ENCODE measurements around the gene LRMDA. TPM values are rescaled to one million over a fixed set of nuclear protein-coding genes. Genes with fewer than 3 reads are reported as not detected.

LRMDA gene
- total RNA-seq, 1 experiment from 2014 or later: not detected

- no peak for DNase-seq (ENCODE audit: low spot score)
These were observed 817.3 kb downstream of the LRMDA start for GRCh38 chr10:76248649-76249200.

- DNase-seq (ENCODE audit: low spot score): no peak
These were observed 820.6 kb downstream of the LRMDA start for GRCh38 chr10:76251841-76252671.

GRCh38 chr10:76252733-76253132 lies 821.3 kb downstream of the LRMDA start:
- DNase-seq (ENCODE audit: low spot score): no peak

DNA sequence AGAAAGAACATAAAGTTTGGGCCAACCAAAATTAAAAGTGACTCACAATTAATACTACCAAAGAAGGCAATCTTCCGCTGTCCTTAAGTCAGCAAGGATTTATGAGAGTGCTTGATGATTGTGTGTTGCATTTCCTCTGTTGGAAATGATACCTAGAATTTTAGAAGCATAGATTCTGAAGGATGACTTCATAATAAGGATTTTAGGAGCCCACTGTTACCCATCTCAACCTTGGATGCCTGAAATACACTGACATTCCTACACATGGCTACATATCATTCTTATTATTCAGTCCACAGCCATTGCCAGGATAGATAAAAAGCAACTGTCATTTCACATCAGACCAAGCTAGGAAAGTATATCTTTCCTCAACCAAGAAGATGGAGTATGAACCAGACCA lies 823.8 kb downstream of the LRMDA start:
- no peak for DNase-seq (ENCODE audit: low spot score)

GRCh38 chr10:76257816-76258215 lies 826.4 kb downstream of the LRMDA start:
- no peak for DNase-seq (ENCODE audit: low spot score)

DNA sequence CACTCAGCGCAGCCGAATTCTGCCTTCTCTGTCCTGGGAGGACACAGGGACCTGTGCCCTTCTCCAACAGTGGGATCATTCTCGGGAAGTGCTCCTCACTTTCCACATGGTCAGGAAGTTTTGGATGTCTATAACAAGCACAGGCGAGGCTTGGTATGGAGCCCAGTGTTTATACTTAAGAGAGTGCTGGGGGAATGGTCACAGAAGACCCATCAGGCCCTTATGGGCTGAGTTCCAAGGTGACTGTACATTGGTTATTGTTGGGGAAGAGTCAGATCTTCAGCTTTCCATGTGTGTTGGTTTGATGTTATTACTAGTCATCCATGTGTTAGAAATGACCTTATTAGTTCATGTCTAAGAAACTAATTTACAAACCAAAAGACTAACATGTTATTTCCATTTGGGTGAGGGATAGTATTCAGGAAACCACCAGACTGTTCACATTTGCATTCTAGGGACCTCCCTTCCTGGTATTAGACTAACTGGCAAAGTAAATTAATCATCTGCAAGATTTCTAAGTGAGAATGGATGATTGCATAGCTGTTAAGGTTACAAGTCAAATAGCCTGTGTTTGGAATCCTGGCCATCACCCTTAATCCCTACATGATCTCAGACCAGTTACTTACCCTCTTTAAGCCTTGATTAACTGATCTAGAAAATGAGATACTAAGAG lies 834.2 kb downstream of the LRMDA start:
- DNase-seq (ENCODE audit: low spot score): no peak

GRCh38 chr10:76268530-76268929 lies 837.1 kb downstream of the LRMDA start:
- DNase-seq (ENCODE audit: low spot score): no peak

GRCh38 chr10:76268954-76269353 lies 837.5 kb downstream of the LRMDA start:
- no peak for DNase-seq (ENCODE audit: low spot score)

- DNase-seq (ENCODE audit: low spot score): no peak
These were observed 839.0 kb downstream of the LRMDA start for GRCh38 chr10:76270464-76270863.

- no peak for DNase-seq (ENCODE audit: low spot score)
These were observed 843.5 kb downstream of the LRMDA start for GRCh38 chr10:76274933-76275332.

DNA sequence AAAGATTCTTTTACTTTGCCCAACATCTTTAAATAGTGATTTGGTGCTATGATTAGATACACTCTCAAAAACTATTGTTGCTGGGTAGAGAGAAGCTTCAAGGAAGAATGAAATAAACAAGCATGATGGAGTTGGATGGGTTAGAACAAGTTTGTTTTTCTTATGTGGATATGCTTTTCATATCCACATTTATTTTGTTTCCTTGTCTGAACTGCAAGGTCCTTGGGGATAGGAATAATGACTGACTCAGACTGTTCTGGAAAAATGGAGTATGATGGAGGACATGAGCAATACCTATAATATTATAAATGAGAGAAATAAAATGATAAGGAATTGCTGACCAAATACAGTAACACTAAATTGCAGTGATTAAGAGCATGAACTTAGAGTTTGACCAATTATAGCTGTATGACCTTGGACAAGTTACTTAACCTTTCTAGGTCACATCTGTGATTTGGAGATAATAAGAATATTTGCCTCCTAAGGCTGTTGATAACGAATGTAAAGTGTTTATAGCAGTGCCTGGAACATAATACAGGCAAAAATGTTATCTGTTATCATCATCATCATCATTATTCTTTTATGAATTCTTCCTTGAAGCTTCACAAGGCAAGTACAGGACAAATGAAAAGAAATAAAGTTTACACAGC lies 847.5 kb downstream of the LRMDA start:
- DNase-seq (ENCODE audit: low spot score): no peak

- no peak for DNase-seq (ENCODE audit: low spot score)
These were observed 850.2 kb downstream of the LRMDA start for GRCh38 chr10:76281659-76282058.

- peak; percentile 18 for DNase-seq (ENCODE audit: low spot score)
These were observed 850.9 kb downstream of the LRMDA start for GRCh38 chr10:76282061-76283025.

DNA sequence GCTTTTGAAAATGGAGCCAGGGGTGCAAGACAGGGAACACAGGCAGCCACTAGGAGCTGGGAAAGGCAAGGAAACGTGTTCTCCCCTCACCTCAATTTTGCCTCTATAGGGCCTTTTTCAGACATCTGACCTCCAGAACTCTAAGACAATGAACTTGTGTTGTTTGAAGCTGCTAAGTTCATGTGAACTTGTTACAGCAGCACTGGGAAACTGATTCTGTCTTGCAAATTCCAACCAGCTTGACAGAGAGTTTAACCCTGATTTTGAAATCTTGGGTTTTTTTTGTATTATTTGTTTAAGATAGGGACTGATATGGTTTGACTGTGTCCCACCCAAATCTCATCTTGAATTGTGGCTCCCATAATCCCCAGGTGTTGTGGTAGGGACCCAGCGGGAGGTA lies 852.9 kb downstream of the LRMDA start:
- DNase-seq (ENCODE audit: low spot score): no peak

GRCh38 chr10:76285012-76285411 lies 853.6 kb downstream of the LRMDA start:
- no peak for DNase-seq (ENCODE audit: low spot score)

DNA sequence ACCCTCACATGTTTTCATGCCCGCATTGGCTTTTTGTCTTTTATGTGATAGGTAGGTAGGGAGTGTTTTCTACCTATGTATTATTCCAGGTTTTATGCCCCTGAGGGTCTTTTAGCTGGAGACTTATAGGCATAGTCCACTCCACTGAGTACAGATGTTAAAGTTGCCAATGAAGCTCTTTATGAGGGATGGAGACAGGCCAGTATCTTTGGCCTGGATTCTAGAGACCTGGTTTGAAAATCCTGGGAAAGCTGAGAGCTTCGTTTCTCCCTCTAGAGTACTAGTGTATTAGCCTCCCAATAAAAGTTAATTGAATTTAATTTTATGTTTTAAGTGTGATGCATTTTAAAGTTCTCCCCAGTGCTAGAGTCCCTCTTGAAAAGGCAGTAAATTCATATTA lies 854.1 kb downstream of the LRMDA start:
- no peak for DNase-seq (ENCODE audit: low spot score)

GRCh38 chr10:76286536-76286935 lies 855.1 kb downstream of the LRMDA start:
- no peak for DNase-seq (ENCODE audit: low spot score)

- DNase-seq (ENCODE audit: low spot score): no peak
These were observed 856.4 kb downstream of the LRMDA start for GRCh38 chr10:76287856-76288255.

- DNase-seq (ENCODE audit: low spot score): no peak
These were observed 859.8 kb downstream of the LRMDA start for GRCh38 chr10:76291175-76291574.

GRCh38 chr10:76291885-76292284 lies 860.5 kb downstream of the LRMDA start:
- DNase-seq (ENCODE audit: low spot score): no peak

GRCh38 chr10:76296957-76297356 lies 865.5 kb downstream of the LRMDA start:
- no peak for DNase-seq (ENCODE audit: low spot score)

Data from HT-29 (cell line).